ENCODE data around the gene ATOH8. TPM values are rescaled to one million over a fixed set of nuclear protein-coding genes. Genes with fewer than 3 reads are reported as not detected.

Gene ATOH8
- total RNA-seq, 1 donor from 2014 or later = 2.2 TPM

DNA sequence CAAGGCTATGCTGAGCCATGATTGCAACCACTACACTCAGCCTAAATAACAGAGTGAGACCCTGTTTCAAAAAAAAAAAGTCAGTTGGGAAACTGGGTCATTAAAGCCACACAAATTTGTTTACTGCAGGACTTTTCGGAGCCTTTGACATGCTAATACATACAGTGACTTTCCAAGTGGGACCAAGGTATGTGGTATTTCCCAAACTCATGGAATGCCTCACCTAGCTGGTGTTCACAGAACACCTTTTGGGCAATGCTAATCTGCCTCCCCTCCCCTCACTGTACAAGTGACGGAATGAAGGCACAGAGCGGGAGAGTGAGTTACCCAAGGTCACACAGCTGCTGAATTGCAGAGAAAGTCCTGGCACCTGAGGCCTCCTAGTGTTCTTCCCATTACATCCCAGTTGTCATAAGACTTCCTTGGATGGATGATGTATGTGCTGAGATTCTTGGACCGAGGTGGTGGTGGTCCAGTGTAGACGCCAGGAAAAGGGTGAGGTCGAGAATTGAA, 30.7 kb downstream of the ATOH8 start:
- Mint-ChIP-seq H3K4me1 (ENCODE audit: low read depth) (peaks cover 11% of the 10 kb centered on the region), H3K27me3 (ENCODE audit: low read depth) (peaks cover 30% of the 10 kb centered on the region), H3K36me3 (ENCODE audit: low read depth) (peaks cover 3% of the 10 kb centered on the region), H3K9me3 (ENCODE audit: low read depth) (no peaks in the 10 kb centered on the region), H3K4me3 (ENCODE audit: unreplicated experiment) (no peak overlapping the region), H3K27ac (ENCODE audit: unreplicated experiment) (no peak overlapping the region)
- TF ChIP-seq CTCF (IDR thresholded peaks at IDR 0.05) = no peak
- no peak for DNase-seq (ENCODE audit: low spot score)

DNA sequence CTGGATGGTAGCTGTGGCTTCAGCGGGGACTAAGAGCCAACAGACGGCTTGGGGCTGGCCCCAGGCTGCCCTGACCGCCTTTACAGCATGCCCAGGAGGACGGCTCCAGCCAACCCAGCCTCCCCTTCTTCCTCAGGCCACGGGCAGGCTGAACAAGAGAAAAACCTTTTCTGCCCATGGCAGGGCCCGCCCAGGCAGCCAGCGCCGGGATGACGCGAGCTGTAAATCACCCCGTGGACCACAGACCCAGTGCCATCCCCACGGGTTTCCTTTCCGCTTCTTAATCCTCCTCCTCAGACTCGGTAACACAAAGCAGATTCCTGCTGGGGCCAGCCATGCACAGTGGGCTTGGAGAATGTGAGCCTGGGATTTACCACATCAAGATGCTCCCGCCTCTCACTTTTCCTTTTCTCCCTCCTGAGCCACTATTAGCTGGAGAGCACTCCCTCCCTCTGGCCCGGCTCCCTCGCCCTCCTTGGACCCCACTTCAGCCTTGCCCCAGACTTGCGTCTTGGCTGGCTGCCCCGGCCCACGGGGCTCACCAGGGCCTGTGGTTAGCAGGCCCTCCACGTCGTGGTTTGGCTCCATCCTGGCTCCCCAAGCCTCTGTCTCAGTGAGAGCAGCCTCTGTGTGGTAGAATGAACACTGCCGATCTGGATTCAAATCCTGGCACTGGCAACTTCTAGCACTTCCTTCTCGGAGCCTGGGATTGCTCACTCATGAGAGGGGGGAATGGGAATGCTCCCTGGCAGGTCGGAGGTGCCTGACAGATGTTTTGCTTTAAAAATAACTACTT, 31.4 kb downstream of the ATOH8 start:
- Mint-ChIP-seq H3K36me3 (ENCODE audit: low read depth) (peaks cover 1% of the 10 kb centered on the region), H3K9me3 (ENCODE audit: low read depth) (no peaks in the 10 kb centered on the region), H3K4me1 (ENCODE audit: low read depth) (peaks cover 11% of the 10 kb centered on the region), H3K4me3 (ENCODE audit: unreplicated experiment) (no peak overlapping the region), H3K27me3 (ENCODE audit: low read depth) (peaks cover 29% of the 10 kb centered on the region), H3K27ac (ENCODE audit: unreplicated experiment) (peak overlapping the region; percentile 59)
- no peak for TF ChIP-seq CTCF (IDR thresholded peaks at IDR 0.05)
- peak; percentile 84 for DNase-seq (ENCODE audit: low spot score)

DNA sequence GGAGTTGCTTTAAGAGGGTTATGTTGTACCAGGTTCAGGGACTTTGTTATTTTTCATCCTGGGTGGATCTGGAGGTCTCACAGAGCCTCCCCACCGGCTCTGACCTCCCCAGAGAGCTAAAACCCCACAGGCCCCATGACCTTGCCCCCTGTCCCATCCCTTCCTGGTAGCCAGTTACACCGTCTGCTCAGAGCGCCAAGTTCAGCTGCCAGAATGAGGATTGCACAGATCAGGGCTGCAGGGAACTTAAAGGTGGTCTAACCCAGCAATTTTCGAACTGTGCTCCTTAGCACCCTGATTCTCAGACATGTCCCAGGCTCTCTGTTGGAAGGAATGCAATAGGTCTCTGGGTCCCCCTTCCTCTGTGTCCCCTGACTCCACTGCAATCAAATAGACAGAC, 32.1 kb downstream of the ATOH8 start:
- Mint-ChIP-seq H3K27ac (ENCODE audit: unreplicated experiment) (no peak overlapping the region), H3K4me3 (ENCODE audit: unreplicated experiment) (no peak overlapping the region), H3K9me3 (ENCODE audit: low read depth) (no peaks in the 10 kb centered on the region), H3K36me3 (ENCODE audit: low read depth) (peaks cover 1% of the 10 kb centered on the region), H3K27me3 (ENCODE audit: low read depth) (peaks cover 23% of the 10 kb centered on the region), H3K4me1 (ENCODE audit: low read depth) (peaks cover 16% of the 10 kb centered on the region)
- DNase-seq (ENCODE audit: low spot score) = no peak
- no peak for TF ChIP-seq CTCF (IDR thresholded peaks at IDR 0.05)

DNA sequence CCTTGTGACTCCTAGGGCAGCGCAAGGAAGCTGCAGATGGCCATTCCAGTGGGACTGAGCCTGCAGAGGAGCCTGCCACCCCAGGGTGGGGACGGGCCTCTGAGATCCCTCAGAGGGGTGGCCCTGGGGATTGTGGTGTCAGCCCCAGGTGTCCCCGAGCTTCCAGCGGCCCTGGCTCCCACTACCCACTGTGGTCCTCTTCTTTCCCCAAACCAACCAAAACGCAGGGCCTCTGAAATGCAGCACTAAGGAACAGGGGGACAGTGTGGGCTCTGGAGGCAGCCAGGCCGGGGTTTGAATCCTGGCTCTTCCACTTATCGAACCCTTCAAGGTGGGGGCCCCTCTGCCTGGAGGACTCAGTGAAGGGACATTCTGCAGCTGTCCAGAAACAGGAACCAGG, 32.7 kb downstream of the ATOH8 start:
- peak; percentile 68 for DNase-seq (ENCODE audit: low spot score)
- H3K4me3 Mint-ChIP-seq (ENCODE audit: unreplicated experiment) = no peak overlapping the region
- peaks cover 21% of the 10 kb centered on the region for H3K4me1 Mint-ChIP-seq (ENCODE audit: low read depth)
- H3K27me3 Mint-ChIP-seq (ENCODE audit: low read depth) = peaks cover 19% of the 10 kb centered on the region
- no peaks in the 10 kb centered on the region for H3K36me3 Mint-ChIP-seq (ENCODE audit: low read depth)
- no peak overlapping the region for H3K27ac Mint-ChIP-seq (ENCODE audit: unreplicated experiment)
- no peak for TF ChIP-seq CTCF (IDR thresholded peaks at IDR 0.05)
- no peaks in the 10 kb centered on the region for H3K9me3 Mint-ChIP-seq (ENCODE audit: low read depth)

- peak; percentile 68 for DNase-seq (ENCODE audit: low spot score)
- Mint-ChIP-seq H3K9me3 (ENCODE audit: low read depth) (no peaks in the 10 kb centered on the region), H3K36me3 (ENCODE audit: low read depth) (no peaks in the 10 kb centered on the region), H3K27ac (ENCODE audit: unreplicated experiment) (no peak overlapping the region), H3K4me1 (ENCODE audit: low read depth) (peaks cover 26% of the 10 kb centered on the region), H3K4me3 (ENCODE audit: unreplicated experiment) (no peak overlapping the region), H3K27me3 (ENCODE audit: low read depth) (peaks cover 19% of the 10 kb centered on the region)
- no peak for TF ChIP-seq CTCF (IDR thresholded peaks at IDR 0.05)
Measured at GRCh38 chr2:85786865-85787264, 33.1 kb downstream of the ATOH8 start.

All from chondrocyte (in vitro differentiated cells).